ENCODE measurements around the gene CDA.
"Not testable (repeated sequence)": the region's sequence is repeated elsewhere in the genome, so short reads cannot be mapped to it uniquely, and the experiment has no call there.

CDA gene

DNA sequence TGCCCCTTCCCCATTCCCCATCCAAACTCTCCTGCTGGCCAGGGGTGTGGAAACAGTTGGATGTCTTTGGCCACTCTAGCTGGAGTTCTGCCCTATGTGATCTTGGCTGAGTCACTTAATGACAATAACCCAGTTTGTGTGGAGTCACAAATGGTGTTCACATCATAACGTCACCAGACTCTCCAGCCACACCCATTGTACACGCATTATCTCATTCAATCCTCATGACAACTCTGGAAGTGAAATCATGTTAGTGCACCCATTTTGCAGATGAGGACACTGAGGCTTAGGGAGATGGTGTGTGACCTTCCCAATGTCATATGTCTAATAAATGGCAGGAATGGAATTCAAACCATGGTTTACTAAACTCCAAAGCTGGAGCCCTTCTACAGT is 1.2 kb upstream of the CDA start:
- peak; percentile 9 for DNase-seq

DNA sequence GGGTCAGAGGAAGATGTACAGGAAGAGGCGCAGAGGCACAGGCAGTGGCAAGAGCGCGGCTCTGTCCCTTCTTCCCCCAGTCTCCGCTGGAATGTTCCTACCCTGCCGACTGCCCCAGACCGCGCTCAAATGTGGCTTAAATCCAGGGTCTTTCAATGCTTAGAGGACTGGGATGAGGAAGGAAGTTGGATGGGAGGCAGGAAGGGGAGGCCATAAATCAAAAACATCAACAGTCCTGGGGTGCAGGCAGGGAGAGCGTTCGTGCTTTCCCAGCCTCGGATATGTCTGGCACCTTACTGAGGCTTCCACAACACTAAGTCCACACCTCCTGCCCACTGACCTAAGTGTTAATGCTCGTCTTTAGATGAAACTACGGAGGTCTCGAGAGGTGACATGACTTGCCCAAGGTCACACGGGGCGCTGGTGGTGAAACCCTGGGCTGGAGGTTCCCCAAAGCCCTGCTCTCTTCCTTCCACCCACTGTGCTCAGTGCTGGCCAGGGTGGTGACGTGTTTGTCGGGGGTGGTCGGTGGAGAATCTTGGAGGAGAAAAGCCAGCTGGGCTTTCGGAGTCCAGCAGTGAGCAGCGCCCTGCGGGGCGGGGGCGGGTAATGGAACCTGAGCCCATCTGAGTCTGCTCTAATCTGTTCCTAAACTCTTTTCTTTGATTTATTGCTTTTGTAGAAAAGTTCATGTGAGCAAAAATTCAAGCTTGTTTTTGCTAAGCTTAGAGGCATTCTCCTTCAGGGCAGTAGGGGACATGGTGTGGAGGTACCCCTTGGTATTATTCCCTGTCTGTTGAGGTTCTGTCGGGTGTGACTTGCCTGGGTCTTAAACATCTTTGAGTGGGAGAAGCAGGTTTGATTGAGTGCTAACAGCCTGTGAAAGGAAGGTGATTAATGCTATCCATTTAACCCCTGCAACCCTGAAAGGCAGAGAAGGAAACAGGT is 708 bp downstream of the CDA start:
- no peak for DNase-seq

DNA sequence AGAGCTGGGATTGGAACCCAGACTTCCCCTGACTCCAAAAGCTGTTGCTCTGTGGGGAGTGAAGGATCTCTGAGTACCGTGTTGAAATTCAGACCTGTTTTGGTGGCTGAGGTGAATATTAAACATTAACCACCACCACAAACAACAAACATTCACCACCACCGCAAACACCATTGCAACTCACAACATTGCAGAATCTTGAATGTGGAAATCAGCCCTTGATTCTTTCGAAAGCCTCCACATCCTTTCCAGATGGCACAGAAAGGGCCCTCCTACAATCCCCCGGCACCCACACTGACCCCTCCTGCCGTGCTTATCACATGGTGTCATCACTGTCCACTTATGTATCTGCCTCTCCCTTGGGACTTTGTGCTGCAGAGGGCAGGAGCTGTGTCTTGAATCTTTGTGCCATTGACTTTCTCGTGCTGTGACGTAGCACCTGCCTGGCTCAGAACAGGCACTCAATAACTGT is 1.4 kb downstream of the CDA start:
- peak; percentile 4 for DNase-seq

DNA sequence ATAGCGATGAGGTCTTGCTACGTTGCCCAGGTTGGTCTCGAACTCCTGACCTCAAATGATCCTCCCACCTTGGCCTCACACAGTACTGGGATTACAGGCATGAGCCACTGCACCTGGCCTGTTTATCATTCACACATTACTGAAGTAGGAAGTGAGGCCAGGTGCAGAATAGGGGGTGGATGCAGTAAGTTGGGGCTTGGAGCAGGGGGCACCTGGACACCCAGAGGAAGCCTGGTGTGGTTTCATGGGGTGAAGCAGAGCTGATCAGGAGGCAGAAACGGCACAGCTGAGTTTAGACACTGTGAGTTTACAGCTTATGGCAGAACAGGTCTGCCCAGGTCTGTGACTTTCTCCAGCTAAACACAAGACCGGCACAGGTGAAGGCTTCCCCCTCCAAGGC is 4.9 kb downstream of the CDA start:
- DNase-seq, result no peak

DNA sequence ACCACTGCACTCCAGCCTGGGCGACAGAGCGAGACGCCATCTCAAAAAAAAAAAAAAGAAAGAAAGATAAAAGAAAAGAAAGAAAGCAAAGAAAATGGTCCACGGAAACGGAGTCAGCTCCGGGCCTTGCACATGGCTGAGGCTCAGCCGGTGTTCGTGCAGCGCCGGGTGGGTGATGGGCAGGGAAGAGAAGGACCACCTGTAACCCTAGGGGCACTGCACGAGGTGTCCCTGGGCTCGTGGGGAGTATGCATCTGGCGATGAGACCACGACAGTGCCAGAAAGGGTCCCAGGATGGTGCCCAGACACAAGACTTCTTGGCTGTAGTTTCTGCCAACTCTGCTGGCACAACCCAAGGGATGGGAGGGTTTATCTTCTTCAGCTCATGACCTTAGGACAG is 5.8 kb downstream of the CDA start:
- DNase-seq, result no peak

DNA sequence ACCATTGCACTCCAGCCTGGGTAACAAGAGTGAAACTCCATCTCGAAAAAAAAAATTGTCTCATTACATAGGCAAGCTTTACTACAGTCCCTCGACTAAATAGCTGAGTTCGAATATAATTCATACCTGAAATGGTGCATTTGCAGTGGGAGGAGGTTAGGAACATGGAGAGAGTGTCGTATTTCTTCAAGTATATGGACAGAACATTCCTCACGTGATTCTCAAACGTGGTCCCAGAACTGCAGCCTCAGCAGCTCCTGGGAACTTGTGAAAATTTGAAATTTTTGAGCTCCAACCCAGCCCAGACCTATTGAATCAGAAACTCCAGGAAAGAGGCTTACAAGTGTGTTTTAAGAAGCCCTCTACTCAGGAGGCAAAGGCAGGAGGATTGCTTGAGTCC is 7.2 kb downstream of the CDA start:
- no peak for DNase-seq

DNA sequence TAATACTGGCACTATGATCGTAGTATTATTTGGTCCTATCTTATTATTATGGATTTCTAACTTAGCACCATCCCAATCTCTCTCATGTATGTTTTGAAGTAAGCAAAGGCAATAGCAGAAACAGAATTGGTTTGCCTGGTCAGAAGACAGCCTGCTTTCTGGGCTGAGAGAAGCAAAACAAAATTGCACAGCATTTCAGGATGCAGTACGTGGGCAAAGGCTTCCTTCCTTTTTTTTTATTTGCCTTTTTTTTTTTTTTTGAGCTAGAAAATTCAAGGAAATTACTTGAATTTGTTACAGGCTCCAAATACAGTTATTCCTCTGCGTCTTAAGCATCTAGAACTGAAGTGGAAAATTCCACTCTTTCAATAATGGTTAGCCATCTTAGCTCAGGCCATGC is 8.8 kb downstream of the CDA start:
- no peak for DNase-seq

DNA sequence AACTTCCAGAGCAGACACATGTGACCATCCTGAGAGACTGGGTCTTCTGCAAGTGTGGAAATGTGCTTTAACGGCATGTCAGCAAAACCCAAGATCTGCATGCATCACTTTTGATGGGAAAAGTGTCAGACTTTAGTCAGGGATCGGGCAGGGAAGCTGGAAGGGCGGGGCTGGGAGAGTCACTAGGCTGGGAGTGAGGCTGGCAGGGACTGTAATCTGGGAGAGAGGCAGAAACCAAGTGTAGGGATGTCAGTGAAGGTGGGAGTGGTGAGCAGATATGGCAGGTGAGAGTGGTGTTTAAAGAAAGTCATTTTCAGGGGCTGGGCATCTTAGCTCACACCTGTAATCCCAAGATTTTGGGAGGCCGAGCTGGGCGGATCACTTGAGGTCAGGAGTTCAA is 11.3 kb downstream of the CDA start:
- no peak for DNase-seq

DNA sequence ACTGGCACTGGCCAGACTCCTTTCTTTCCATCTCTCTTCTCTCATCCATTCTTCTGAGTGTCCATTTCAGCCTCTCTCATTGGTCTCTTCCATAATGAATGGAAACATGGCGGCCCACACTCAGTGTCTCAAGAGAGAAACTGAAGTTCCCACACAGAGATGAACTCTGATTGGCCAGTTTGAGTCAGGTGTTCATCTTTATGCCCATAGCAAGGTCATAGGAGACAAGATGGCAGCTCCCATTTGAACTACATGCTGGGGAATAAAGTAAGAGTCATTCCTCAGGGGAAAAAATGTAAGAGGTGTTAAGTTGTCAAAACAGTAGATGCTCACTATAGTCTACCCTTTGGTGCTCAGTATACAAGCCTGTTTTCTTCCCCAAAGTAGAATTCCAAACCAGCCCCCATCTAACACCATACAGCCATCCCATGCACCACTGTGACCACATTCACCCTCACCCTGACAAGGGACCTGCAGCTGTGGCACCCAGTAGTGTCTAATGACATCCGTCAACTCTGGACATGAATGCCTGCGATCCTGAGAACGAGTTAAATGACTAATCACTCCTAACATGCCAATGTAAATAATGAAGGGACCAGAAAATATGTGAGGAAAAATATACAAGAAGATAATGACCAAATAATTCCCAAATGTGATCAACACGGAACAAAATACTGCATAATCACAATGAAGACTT is 12.4 kb downstream of the CDA start:
- DNase-seq, result no peak

DNA sequence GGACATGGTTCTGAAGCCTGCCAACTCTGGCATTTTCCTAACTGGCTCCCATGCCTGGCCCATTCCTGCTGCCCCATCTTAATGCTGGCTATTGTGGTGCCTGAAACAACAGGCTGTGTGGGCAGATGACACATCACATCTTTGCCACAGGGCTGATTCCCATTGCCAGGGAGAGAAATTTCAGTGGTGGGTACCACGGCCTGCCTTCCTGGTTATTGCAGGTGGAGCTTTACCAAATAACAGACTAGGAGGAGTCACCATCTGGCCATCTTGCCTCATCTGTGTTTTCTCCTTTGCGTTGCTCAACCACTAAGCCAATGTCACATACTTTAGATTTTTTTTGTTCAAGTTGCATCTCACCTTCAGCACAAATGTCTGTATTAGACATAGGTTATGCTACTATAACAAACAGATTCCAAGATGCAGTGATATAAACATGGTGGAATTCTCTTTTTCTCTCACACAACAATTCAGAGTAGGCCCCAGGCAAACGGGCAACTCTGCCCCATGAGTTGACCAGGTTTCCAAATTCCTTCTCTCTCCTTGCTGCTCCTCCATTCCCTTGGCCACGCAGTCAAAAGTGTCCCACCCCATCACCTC is 14.1 kb downstream of the CDA start:
- DNase-seq, result no peak

DNA sequence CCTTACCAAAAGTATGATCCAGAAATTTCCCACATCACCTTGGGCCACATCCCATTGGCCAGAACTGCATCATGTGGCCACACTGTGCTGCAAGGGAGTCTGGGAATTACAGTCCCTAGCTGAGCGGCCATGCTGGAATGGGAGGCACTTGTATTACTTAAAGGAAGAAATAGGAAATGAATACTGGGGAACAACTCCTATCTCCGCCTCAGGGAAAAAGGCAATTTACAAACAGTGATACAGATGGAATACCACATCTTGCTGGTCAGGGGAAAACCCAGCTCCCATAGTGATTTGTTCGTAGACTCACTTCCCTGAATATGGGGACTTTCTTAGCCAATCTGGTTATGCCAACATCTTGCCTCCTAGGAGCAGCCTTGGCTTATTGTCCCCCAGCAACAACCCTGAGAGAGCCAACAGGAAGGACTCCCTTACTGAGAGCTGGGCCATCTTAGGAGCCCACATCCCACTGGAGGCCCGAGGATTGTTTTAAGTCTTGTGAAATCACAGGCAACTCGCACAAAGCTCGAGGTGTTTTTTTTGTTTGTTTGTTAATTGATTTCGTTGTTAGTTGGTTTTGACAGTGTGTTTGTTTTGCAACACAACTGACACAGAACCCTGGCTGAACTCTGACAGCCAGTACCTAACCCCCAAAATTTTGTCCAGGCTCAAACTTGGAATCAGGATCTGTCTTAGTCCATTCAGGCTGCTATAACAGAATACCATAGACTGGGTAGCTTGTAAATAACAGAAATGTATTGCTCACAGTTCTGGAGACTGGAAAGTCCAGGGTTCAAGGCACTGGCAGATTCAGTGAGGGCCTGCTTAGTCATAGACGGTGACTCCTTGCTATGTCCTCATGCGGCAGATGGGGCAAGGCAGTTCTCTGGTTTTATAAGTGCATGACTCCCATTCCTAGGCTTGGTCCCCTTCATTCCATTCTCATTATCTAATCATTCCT is 14.9 kb downstream of the CDA start:
- DNase-seq, result no peak

DNA sequence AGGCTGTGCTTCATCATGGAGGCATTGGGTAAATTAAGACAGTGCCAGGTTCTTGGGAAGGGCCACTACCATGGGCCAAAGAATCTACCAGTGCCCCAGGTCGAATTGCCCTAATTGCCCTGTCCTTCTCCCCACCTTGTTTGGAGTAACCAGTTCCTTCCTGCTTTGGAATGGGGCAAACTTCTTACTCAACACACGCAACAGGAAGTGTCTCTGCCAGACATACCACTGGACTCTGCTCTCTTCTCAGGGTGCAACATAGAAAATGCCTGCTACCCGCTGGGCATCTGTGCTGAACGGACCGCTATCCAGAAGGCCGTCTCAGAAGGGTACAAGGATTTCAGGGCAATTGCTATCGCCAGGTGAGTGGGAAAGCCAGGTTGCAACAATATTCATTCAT is 15.8 kb downstream of the CDA start:
- DNase-seq, result no peak

DNA sequence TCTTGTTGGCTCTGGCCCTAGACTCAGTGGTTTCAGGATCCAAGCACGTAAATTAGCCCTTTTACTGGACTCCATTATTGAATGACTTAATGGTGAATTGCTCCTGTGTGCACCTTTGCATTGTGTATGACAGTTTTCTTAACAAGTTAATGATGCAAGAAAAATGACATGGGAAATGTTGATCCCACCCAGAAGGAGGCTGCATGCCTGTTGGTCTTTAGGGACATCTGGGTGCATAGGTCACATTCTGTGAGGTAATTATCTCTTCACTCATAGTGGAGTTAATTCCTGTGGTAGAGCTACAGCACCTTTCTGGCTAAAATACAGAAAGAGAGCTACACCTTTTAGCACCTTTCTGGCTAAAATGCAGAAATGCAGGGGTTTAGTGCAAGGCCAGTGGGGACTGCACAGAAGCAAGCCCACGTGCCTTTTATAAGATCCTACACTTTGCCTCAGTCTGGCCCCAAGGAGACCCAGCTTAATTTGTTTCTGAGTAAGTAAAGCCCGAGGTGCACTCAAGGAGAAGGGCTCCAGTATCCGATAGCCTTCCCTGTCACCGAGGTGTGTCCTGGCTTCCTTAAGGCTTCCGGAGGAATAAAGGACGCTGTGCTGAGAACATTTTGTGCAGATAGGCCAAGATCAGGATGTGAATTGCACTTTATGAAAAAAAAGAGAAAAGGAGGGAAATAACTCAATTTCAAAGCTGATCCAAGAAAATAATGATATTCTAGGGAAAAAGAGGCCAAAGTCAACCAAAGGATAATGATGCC is 18.1 kb downstream of the CDA start:
- not testable (repeated sequence) for DNase-seq

DNA sequence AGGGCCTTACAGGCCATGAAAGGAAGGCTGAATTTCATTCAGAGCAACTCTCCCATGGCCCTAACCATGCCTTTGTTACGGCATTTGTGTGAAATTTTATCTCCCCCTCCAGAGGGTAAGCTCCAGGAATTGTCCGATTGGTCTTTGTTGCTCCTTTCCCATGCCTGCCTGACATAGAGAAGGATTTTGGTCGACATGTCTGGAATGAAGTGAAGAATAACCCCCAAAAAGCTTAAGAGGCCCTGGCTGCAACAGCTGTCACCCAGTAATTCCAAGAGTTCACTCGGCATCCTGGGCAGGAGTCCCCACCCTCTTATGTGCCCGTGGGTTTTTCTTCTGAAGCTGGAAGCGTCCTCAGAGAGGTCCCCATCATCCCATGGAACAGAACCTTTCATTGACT is 20.6 kb downstream of the CDA start:
- no peak for DNase-seq

DNA sequence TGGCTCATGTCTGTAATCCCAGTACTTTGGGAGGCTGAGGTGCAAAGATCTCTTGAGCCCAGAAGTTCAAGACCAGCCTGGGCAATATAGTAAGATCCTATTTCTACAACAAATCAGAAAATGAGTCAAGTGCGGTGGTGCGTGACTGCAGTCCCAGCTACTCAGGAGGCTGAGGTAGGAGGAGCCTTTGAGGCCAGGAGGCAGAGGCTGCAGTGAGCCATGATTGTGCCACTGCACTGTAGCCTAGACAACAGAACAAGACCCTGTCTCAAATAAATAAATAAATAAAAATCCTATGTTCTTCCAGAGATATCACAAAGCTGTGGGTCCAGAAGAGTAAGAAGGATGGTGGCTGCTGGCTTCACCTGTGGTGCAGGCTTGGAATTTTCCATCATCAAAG is 22.1 kb downstream of the CDA start:
- no peak for DNase-seq

DNA sequence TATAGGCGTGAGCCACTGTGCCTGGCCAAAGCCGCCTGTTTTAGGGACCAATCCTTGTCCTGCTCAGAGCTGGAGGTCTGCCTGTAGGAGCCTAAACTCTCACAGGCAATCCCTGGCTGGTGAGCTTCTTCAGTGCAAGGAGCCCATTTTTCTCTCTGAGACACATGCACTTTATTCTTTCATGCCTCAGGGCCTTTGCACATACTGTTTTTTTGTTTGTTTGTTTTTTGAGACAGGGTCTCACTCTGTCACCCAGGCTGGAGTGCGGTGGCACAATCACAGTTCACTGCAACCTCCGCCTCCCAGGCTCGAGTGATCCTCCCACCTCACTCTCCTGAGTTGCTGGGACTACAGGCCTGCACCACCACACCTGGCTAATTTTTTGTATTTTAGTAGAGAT is 22.8 kb downstream of the CDA start:
- no peak for DNase-seq

DNA sequence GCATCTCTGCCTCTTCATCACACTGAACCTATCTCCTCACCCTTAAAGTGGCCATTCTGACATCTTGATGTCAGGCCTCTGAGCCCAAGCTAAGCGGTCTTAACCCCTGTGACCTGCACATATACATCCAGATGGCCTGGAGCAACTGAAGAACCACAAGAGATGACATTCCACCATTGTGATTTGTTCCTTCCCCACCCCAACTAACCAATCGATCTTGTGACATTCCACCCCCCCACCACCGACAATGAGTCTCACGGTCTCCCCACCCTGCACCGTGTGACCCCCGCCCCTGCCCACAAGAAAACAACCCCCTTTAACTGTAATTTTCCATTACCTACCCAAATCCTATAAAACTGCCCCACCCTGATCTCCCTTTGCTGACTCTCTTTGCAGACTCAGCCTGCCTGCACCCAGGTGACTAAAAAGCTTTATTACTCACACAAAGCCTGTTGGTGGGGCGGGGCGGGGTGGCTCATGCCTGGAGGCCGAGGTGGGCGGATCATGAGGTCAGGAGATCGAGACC is 23.4 kb downstream of the CDA start:
- DNase-seq, result no peak

DNA sequence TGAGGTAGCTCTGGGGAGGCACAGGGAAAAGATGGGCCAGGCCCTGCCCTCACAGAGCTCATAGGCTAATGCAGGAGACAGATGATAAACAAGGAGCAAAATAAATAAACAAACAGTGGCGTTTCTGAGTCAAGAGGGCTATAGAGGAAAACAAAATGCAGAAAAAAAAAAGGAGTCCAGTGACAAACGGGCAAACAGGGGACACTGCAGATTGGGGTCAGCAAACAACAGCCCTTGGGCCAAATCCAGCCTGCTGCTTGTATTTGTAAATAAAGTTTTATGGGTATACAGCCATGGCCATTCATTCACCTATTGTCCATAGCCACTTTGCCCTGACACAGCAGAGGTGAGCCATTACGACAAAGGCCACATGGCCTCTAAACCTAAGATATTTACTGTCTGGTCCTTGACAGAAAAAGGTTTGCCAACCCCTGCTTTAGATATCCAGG is 25.3 kb downstream of the CDA start:
- DNase-seq, result no peak

DNA sequence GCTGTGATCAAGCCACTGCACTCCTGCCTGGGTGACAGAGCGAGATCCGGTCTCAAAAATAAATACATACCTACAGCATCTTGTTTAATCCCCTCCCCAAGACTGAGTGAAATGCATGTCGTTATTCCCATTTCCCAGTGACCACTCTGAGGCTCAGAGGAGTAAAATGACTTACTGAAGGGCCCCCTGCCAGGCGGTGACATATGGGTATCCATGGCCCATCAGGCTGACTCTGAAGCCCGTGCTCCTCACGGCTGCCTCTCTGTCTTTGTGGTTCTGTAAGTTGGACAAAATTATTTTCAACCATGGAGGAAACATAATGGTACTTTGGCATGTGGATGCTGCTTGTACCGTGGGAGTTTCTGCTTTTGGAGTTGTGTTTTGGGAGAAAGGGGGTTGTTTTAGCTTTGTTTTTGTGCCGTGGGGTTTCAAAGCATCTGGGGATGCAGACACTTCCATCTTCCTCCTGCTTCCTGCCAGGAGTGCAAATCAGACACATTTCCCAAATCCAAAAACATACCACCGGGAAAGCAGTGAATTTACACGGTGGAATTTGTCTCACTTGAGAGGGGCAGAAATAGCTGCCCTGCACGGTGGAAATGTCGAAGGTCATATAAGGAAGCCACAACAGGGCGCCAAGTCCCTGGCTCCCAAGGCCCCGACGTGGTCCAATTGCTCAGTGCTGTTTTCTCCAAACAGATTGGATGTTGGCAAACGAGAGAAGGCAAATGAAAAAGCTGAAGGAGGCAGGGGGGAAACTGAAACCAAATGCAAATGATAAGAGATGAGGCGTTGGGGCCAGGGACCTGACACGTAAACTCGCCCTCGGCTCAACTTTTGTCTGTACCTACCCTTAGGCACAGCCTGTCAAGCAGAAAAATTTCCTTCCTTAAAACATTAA is 27.3 kb downstream of the CDA start:
- DNase-seq, result no peak

DNA sequence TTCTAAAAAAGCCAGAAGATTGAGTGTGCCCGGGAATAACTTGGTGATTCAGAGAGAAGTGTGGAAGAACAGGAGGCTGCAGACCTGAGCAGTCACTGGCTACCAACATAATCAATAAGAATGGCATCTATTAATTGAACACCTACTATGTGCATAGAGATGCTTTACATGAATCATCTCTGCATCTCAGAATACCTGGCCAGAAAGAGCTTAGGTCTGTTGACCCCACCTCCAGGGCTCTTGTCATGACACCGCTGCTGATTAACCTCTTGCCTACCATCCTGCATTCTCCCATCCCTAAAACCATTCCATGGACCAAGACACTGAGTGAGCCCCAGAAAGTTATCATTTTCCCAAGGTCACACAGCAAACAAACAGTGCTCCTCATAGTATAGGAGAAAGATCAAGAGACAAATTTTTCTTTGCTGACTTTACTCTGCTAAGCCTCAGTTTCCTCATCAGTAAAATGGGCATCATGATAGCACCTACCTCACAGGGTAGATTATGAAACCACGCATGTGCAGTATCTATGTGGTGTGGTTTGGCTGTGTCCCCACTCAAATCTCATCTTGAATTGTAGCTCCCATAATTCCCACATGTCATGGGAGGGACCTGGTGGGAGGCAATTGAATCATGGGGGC is 28.1 kb downstream of the CDA start:
- DNase-seq, result no peak

Measured in hematopoietic multipotent progenitor cell treated with erythropoietin and hydrocortisone succinate and interleukin-3 and kit ligand, for 8 days (in vitro differentiated cells).